Activated T-cell treated with anti-CD3 and anti-CD28 coated beads, Interleukin-2, amount 50 U/mL, for 72 hours (primary cell): ENCODE measurements around the gene PROCA1. TPM values are rescaled to one million over a fixed set of nuclear protein-coding genes. Genes with fewer than 3 reads are reported as not detected.
A peak's percentile ranks its signal among the peaks of the same experiment; 100 is the strongest.
"Not testable (repeated sequence)": the region's sequence is repeated elsewhere in the genome, so short reads cannot be mapped to it uniquely, and the experiment has no call there.

Source experiments
- ATAC-seq, 2 donors: fragments of 150-1000 bp; cut with Tn5 transposase; replicated peaks in 1 of 2; 2 replicates each; pipeline ENCODE4 v1.10.0; 2021; ENCODE audit warnings: moderate library complexity in 2 of 2, mild to moderate bottlenecking in 1 of 2
- DNase-seq, 2 donors: peaks; one replicate each; pipeline ENCODE4 v3.0.0; 2021 to 2022; ENCODE audit warnings: mixed read lengths in 1 of 2
- H3K27ac Mint-ChIP-seq: one replicate; pipeline ENCODE4 v1.8.0; 2022; ENCODE audit warnings: mild to moderate bottlenecking, moderate library complexity, mixed read lengths
- H3K27me3 Mint-ChIP-seq: one replicate; pipeline ENCODE4 v1.8.0; 2022; ENCODE audit warnings: low read depth, mixed read lengths
- H3K36me3 Mint-ChIP-seq, 2 donors: one replicate each; pipeline ENCODE4 v1.8.0; 2022; ENCODE audit warnings: mixed read lengths in 2 of 2, mild to moderate bottlenecking in 1 of 2; ENCODE audit not compliant: insufficient read depth in 2 of 2
- H3K4me1 Mint-ChIP-seq: one replicate; pipeline ENCODE4 v1.8.0; 2022; ENCODE audit warnings: low read depth, mixed read lengths
- H3K4me3 Mint-ChIP-seq, 2 donors: one replicate each; pipeline ENCODE4 v1.8.0; 2022; ENCODE audit warnings: mild to moderate bottlenecking in 2 of 2, mixed read lengths in 2 of 2, moderate library complexity in 2 of 2
- H3K9me3 Mint-ChIP-seq, 2 donors: one replicate each; pipeline ENCODE4 v1.8.0; 2022; ENCODE audit warnings: mixed read lengths in 2 of 2
- total RNA-seq, 2 donors: library from RNA; stranded (reverse); gene quantifications; one replicate each; pipeline ENCODE4 v1.2.3, GENCODE V29; 2022

PROCA1 gene
- total RNA-seq, 2 donors from 2014 or later, result 8.0 to 9.6 TPM

DNA sequence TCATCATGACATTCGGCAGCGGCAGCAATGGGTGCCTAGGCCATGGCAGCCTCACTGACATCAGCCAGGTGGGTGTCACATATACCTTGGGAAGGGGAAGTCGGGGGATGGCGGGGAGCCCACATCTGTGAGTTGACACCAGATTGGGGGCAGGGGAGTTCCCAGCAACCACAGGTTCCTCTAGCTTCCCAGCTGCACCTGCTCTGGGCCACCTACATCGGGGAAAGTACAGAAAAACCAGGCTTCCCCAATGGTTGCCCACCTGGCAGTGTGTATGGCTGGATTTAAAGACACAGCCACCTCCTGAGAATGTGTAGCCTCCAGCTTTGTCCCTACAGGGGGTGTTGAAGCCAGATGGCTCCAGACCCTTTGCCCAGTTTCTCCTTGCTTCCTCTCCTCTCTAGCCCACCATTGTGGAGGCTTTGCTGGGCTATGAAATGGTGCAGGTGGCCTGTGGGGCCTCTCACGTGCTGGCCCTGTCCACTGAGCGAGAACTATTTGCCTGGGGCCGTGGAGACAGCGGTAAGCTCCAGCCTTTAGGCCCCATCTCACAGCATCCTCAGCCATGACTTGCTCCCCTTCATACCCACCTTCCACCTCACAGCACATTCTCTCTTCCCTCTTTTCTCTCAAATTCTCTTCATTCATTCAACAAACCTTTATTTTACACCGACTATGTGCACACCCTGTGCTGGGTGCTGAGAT is 27.1 kb upstream of the PROCA1 start:
- Mint-ChIP-seq H3K9me3 (peaks cover 0 to 1% of the 10 kb centered on the region in 2 donors), H3K36me3 (peaks cover 4 to 18% of the 10 kb centered on the region in 2 donors), H3K4me1 (peaks cover 59% of the 10 kb centered on the region), H3K27me3 (no peaks in the 10 kb centered on the region), H3K4me3 (peak overlapping the region; percentile 61 to 79), H3K27ac (peak overlapping the region; percentile 89)
- DNase-seq (peak; percentile 39 to 53), ATAC-seq (peak; percentile 37 to 47)

DNA sequence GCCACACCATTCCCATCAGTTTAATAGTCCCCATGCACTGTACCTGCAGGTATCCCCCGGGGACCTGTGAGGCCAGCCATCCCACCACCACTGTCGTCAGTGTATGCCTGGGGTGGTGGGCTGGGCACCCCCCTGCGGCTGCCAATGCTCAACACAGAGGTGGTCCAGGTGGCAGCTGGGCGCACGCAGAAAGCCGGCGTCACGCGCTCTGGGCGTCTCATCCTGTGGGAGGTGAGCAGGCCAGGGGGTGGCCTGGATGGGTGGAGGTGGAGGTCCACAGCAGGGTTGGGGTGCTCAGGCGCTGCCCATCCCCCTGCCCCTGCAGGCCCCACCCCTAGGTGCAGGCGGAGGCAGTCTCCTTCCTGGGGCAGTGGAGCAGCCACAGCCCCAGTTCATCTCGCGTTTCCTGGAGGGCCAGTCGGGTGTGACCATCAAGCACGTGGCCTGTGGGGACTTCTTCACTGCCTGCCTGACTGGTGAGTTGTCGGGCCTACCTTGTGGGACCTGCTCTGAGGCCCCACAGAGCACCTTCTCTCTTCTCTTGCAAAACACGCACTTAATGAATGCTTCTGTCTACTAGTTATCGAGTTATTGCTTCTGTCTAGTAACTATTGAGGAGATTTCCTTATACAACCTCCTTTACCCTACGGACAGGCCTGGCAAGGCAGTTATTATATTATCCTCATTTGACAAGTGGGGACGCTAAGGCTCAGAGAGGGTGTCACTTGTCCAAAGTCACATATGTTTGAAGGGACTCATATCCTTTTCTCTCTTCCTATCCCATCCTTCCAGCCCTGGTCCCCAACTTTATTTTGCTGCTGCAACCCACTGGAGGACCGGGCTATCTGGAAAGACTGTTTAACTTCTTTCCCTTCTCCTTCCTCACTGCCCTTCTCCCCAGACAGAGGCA is 26.3 kb upstream of the PROCA1 start:
- Mint-ChIP-seq H3K9me3 (peaks cover 0 to 1% of the 10 kb centered on the region in 2 donors), H3K4me3 (peak overlapping the region; percentile 61 to 79), H3K27me3 (no peaks in the 10 kb centered on the region), H3K36me3 (peaks cover 4 to 19% of the 10 kb centered on the region in 2 donors), H3K4me1 (peaks cover 58% of the 10 kb centered on the region), H3K27ac (no peak overlapping the region)
- ATAC-seq, result peak in 1 of 2 donors; percentile 2
- no peak for DNase-seq

DNA sequence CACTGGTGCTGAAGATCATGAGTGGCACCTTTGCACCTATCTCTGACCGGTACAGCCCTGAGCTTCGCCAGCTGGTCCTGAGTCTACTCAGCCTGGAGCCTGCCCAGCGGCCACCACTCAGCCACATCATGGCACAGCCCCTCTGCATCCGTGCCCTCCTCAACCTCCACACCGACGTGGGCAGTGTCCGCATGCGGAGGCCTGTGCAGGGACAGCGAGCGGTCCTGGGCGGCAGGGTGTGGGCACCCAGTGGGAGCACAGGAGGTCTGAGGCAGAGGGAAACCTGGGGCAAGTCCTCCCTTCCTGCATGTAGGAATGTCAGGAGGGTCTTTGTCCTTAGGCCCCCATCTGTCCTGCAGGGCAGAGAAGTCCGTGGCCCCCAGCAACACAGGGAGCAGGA is 25.6 kb upstream of the PROCA1 start:
- peaks cover 4 to 20% of the 10 kb centered on the region in 2 donors for H3K36me3 Mint-ChIP-seq
- H3K9me3 Mint-ChIP-seq, result peaks cover 0 to 1% of the 10 kb centered on the region in 2 donors
- H3K27me3 Mint-ChIP-seq, result no peaks in the 10 kb centered on the region
- H3K27ac Mint-ChIP-seq, result no peak overlapping the region
- no peak for DNase-seq
- H3K4me1 Mint-ChIP-seq, result peaks cover 58% of the 10 kb centered on the region
- ATAC-seq, result no peak
- H3K4me3 Mint-ChIP-seq, result no peak overlapping the region

GRCh38 chr17:28735913-28736769 is 24.5 kb upstream of the PROCA1 start:
- not testable (repeated sequence) for H3K9me3 Mint-ChIP-seq, H3K27me3 Mint-ChIP-seq, H3K4me3 Mint-ChIP-seq, DNase-seq, H3K27ac Mint-ChIP-seq, ATAC-seq
- H3K4me1 Mint-ChIP-seq, result peaks cover 51% of the 10 kb centered on the region
- H3K36me3 Mint-ChIP-seq, result peaks cover 4 to 16% of the 10 kb centered on the region in 2 donors

DNA sequence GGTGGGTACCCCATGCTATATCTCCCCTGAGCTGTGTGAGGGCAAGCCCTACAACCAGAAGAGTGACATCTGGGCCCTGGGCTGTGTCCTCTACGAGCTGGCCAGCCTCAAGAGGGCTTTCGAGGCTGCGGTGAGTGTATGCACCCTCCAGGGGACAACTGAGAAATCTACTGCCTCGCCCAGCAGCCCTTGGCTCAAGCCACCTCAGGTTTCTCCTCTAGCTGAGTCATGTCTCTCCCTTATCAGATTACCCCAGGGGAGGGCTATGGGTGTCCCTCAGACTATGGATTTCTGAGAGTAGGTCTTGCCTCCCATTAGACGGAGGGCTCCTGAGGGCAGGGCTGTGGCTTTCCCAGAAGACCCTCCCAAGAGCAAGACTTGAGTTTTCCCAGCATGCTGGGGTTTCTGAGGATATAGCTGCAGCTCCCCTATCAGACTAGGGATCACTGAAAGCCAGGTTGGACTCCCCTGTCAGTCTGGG is 23.6 kb upstream of the PROCA1 start:
- no peak overlapping the region for H3K4me3 Mint-ChIP-seq
- no peak overlapping the region for H3K27ac Mint-ChIP-seq
- no peaks in the 10 kb centered on the region for H3K27me3 Mint-ChIP-seq
- peaks cover 0 to 1% of the 10 kb centered on the region in 2 donors for H3K9me3 Mint-ChIP-seq
- peaks cover 4 to 15% of the 10 kb centered on the region in 2 donors for H3K36me3 Mint-ChIP-seq
- peaks cover 42% of the 10 kb centered on the region for H3K4me1 Mint-ChIP-seq
- peak; percentile 25 to 41 for ATAC-seq
- DNase-seq, result no peak

GRCh38 chr17:28734712-28735241 is 23.1 kb upstream of the PROCA1 start:
- H3K9me3 Mint-ChIP-seq, result peaks cover 0 to 1% of the 10 kb centered on the region in 2 donors
- H3K4me3 Mint-ChIP-seq, result no peak overlapping the region
- peaks cover 40% of the 10 kb centered on the region for H3K4me1 Mint-ChIP-seq
- no peaks in the 10 kb centered on the region for H3K27me3 Mint-ChIP-seq
- DNase-seq (no peak), ATAC-seq (peak in 1 of 2 donors; percentile 5)
- peaks cover 3 to 14% of the 10 kb centered on the region in 2 donors for H3K36me3 Mint-ChIP-seq
- no peak overlapping the region for H3K27ac Mint-ChIP-seq

- no peak for DNase-seq
- H3K4me1 Mint-ChIP-seq, result peaks cover 36% of the 10 kb centered on the region
- H3K36me3 Mint-ChIP-seq, result peaks cover 0 to 11% of the 10 kb centered on the region in 2 donors
- H3K27me3 Mint-ChIP-seq, result no peaks in the 10 kb centered on the region
- no peak overlapping the region for H3K27ac Mint-ChIP-seq
- no peak overlapping the region for H3K4me3 Mint-ChIP-seq
- ATAC-seq, result no peak
- H3K9me3 Mint-ChIP-seq, result peaks cover 0 to 2% of the 10 kb centered on the region in 2 donors
Measured at GRCh38 chr17:28733346-28733745, 21.7 kb upstream of the PROCA1 start.

GRCh38 chr17:28729950-28730330 is 18.3 kb upstream of the PROCA1 start:
- H3K27me3 Mint-ChIP-seq, result no peaks in the 10 kb centered on the region
- DNase-seq (no peak), ATAC-seq (no peak)
- peak overlapping the region; percentile 3 for H3K27ac Mint-ChIP-seq
- peaks cover 40% of the 10 kb centered on the region for H3K4me1 Mint-ChIP-seq
- H3K4me3 Mint-ChIP-seq, result peak overlapping the region; percentile 24 to 100
- H3K9me3 Mint-ChIP-seq, result peaks cover 0 to 2% of the 10 kb centered on the region in 2 donors
- H3K36me3 Mint-ChIP-seq, result peaks cover 0 to 7% of the 10 kb centered on the region in 2 donors

DNA sequence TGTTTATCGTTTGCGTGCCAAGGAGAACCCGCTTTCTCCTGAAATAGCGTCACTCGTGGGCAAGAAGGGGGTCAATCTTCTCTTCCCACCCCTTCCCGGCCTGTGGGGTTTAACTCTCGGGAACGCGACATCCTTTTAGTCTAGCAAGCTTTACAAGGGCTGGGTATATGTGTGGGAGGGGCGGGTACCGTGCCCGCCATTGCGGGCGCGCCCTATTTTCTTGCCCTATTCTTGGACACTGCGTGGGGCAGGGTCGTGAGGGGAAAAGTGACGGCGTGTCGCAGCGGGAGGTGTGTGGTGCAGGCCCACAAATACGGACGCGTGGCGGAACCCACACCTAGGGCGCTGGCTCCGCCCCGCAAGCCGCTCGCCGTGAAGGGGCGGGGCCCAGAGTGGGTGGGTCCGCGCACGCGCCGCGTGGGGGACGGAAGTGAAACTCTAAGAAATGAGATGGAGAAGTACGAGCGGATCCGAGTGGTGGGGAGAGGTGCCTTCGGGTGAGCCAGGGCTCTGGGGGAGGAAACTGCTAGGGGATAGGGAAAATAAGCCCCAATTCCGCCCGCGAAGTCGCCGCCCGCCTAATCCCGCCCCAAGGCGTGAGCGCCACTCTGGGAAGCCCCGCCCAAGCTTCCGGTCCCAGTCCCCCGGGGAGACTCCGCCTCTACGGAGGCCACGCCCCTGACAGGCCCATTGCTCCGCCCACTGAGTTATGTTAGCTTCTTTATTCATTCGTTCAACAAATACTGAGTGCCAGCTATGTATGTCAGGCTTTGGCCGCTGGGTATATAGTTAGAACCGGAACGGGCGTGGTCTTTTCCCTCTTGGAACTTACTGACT is 16.9 kb upstream of the PROCA1 start, which contains the start of gene NEK8:
Gene NEK8 (plus strand): TSS at position 425 of the 837 bp plus-strand sequence. CDS start 26 bp downstream, at position 451.
- Mint-ChIP-seq H3K9me3 (peaks cover 0 to 2% of the 10 kb centered on the region in 2 donors), H3K36me3 (peaks cover 5 to 11% of the 10 kb centered on the region in 2 donors)
- DNase-seq, result peak; percentile 98 to 99

GRCh38 chr17:28726627-28727491 is 15.2 kb upstream of the PROCA1 start:
- H3K4me1 Mint-ChIP-seq, result peaks cover 58% of the 10 kb centered on the region
- ATAC-seq (peak; percentile 37 to 53), DNase-seq (peak; percentile 95)
- peaks cover 0 to 2% of the 10 kb centered on the region in 2 donors for H3K9me3 Mint-ChIP-seq
- H3K4me3 Mint-ChIP-seq, result peak overlapping the region; percentile 98 to 100
- peak overlapping the region; percentile 87 for H3K27ac Mint-ChIP-seq
- H3K36me3 Mint-ChIP-seq, result peaks cover 6 to 16% of the 10 kb centered on the region in 2 donors
- no peaks in the 10 kb centered on the region for H3K27me3 Mint-ChIP-seq

More for the DNA sequence above, 16.9 kb upstream of the PROCA1 start, which contains the start of gene NEK8:
- H3K4me3 Mint-ChIP-seq, result peak within 1 kb of the TSS; percentile 98 to 100
- no peaks in the 10 kb centered on the region for H3K27me3 Mint-ChIP-seq
- peak; percentile 53 to 56 for ATAC-seq
- peaks cover 53% of the 10 kb centered on the region for H3K4me1 Mint-ChIP-seq
- peak within 1 kb of the TSS; percentile 87 for H3K27ac Mint-ChIP-seq

DNA sequence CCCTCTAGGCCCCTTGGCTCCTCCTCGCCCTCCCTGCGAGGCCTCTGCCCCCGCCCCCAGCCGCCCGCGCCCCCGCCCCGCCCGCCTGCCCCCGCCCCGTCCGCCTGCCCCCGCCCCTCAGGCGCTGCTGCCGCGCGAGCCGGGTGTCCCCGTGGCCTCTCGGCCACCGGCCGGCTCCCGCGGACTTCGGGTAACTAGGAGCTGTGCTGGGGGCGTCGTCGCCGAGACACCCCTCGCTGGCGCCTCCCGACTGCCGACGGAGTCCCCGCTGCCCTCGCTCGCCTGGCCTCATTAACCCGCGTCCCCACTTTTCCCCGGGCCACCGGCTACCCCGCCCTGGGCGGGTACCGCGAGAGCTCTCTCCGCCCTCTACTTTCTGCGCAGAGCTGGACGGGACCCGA is 14.5 kb upstream of the PROCA1 start, which contains the start of gene TLCD1:
Gene TLCD1 (minus strand): TSS at position 8 of the 401 bp plus-strand sequence. CDS start 136 bp downstream, outside the sequence.
- H3K4me1 Mint-ChIP-seq, result peaks cover 65% of the 10 kb centered on the region
- peak within 1 kb of the TSS; percentile 98 to 100 for H3K4me3 Mint-ChIP-seq
- DNase-seq, result peak; percentile 83 to 89
- H3K36me3 Mint-ChIP-seq, result peaks cover 7 to 20% of the 10 kb centered on the region in 2 donors
- H3K27ac Mint-ChIP-seq, result peak within 1 kb of the TSS; percentile 87
- peaks cover 0 to 2% of the 10 kb centered on the region in 2 donors for H3K9me3 Mint-ChIP-seq
- H3K27me3 Mint-ChIP-seq, result no peaks in the 10 kb centered on the region
- peak; percentile 43 to 46 for ATAC-seq
